BLaER1 (cell line): Measurements from ENCODE around the gene TRPT1.

ENCODE experiments used
- H3K27ac ChIP-seq: shearing (Covaris generic); formaldehyde crosslinking; 2 replicates; pipeline ENCODE4 v1.8.1; 2022
- H3K27me3 ChIP-seq: shearing (Covaris generic); formaldehyde crosslinking; 2 replicates; pipeline ENCODE4 v1.8.1; 2022
- H3K36me3 ChIP-seq: shearing (Covaris generic); formaldehyde crosslinking; 2 replicates; pipeline ENCODE4 v1.8.1; 2022
- H3K4me1 ChIP-seq: shearing (Covaris generic); formaldehyde crosslinking; 2 replicates; pipeline ENCODE4 v1.8.1; 2022
- H3K4me2 ChIP-seq: shearing (Covaris generic); formaldehyde crosslinking; 2 replicates; pipeline ENCODE4 v1.8.1; 2022
- H3K4me3 ChIP-seq: shearing (Covaris generic); formaldehyde crosslinking; 2 replicates; pipeline ENCODE4 v1.8.1; 2022
- H3K9ac ChIP-seq: shearing (Covaris generic); formaldehyde crosslinking; 2 replicates; pipeline ENCODE4 v1.8.1; 2022
- H3K9me3 ChIP-seq: shearing (Covaris generic); formaldehyde crosslinking; 2 replicates; pipeline ENCODE4 v1.8.1; 2022
- H4K20me1 ChIP-seq: shearing (Covaris generic); formaldehyde crosslinking; 2 replicates; pipeline ENCODE4 v1.8.1; 2022
- Cebpa-rat ChIP-seq: shearing (Covaris generic); IDR thresholded peaks from 2 replicates; pipeline ENCODE4 v1.8.1; 2022

Gene TRPT1

GRCh38 chr11:64245797-64246620 is 20.0 kb upstream of the TRPT1 start:
- Histone ChIP-seq H3K4me3 (peak overlapping the region; percentile 97), H3K9me3 (no peaks in the 10 kb centered on the region), H4K20me1 (peaks cover 42% of the 10 kb centered on the region), H3K4me1 (peaks cover 69% of the 10 kb centered on the region), H3K4me2 (peak overlapping the region; percentile 97), H3K36me3 (peaks cover 24% of the 10 kb centered on the region), H3K9ac (peak overlapping the region; percentile 97), H3K27me3 (no peaks in the 10 kb centered on the region), H3K27ac (peak overlapping the region; percentile 97)
- TF ChIP-seq Cebpa-rat = no peak

- Histone ChIP-seq H3K9ac (peak overlapping the region; percentile 97), H3K27ac (peak overlapping the region; percentile 97), H3K9me3 (no peaks in the 10 kb centered on the region), H3K27me3 (no peaks in the 10 kb centered on the region), H3K4me1 (peaks cover 66% of the 10 kb centered on the region), H3K36me3 (peaks cover 24% of the 10 kb centered on the region), H3K4me3 (peak overlapping the region; percentile 97), H3K4me2 (peak overlapping the region; percentile 97), H4K20me1 (peaks cover 42% of the 10 kb centered on the region)
- TF ChIP-seq Cebpa-rat = no peak
These were observed 19.4 kb upstream of the TRPT1 start for GRCh38 chr11:64245401-64245796.

- Histone ChIP-seq H3K4me3 (peak overlapping the region; percentile 97), H3K4me1 (peaks cover 66% of the 10 kb centered on the region), H3K9me3 (no peaks in the 10 kb centered on the region), H3K27me3 (no peaks in the 10 kb centered on the region), H3K36me3 (peaks cover 24% of the 10 kb centered on the region), H4K20me1 (peaks cover 42% of the 10 kb centered on the region), H3K4me2 (peak overlapping the region; percentile 97), H3K9ac (peak overlapping the region; percentile 97), H3K27ac (peak overlapping the region; percentile 97)
- TF ChIP-seq Cebpa-rat = no peak
These were observed 19.0 kb upstream of the TRPT1 start for GRCh38 chr11:64244966-64245365.

- no peak for TF ChIP-seq Cebpa-rat
- Histone ChIP-seq H3K4me1 (peaks cover 66% of the 10 kb centered on the region), H3K9ac (peak overlapping the region; percentile 97), H3K27me3 (no peaks in the 10 kb centered on the region), H4K20me1 (peaks cover 42% of the 10 kb centered on the region), H3K27ac (peak overlapping the region; percentile 97), H3K4me2 (peak overlapping the region; percentile 97), H3K9me3 (no peaks in the 10 kb centered on the region), H3K4me3 (peak overlapping the region; percentile 97), H3K36me3 (peaks cover 30% of the 10 kb centered on the region)
These were observed 18.1 kb upstream of the TRPT1 start for GRCh38 chr11:64244107-64244506.

- Histone ChIP-seq H3K27ac (peak overlapping the region; percentile 97), H4K20me1 (peaks cover 42% of the 10 kb centered on the region), H3K4me1 (peaks cover 65% of the 10 kb centered on the region), H3K9ac (peak overlapping the region; percentile 97), H3K9me3 (no peaks in the 10 kb centered on the region), H3K27me3 (no peaks in the 10 kb centered on the region), H3K36me3 (peaks cover 38% of the 10 kb centered on the region), H3K4me2 (peak overlapping the region; percentile 97), H3K4me3 (peak overlapping the region; percentile 97; the same call in 1 of the 2 replicates)
- TF ChIP-seq Cebpa-rat = no peak
These were observed 17.4 kb upstream of the TRPT1 start for GRCh38 chr11:64243236-64243854.

- Histone ChIP-seq H3K27ac (peak overlapping the region; percentile 94), H3K4me2 (peak overlapping the region; percentile 97), H3K4me3 (peak overlapping the region; percentile 97), H3K4me1 (peaks cover 70% of the 10 kb centered on the region), H4K20me1 (peaks cover 42% of the 10 kb centered on the region), H3K9me3 (no peaks in the 10 kb centered on the region), H3K9ac (peak overlapping the region; percentile 97), H3K36me3 (peaks cover 54% of the 10 kb centered on the region), H3K27me3 (no peaks in the 10 kb centered on the region)
- no peak for TF ChIP-seq Cebpa-rat
These were observed 15.7 kb upstream of the TRPT1 start for GRCh38 chr11:64241491-64242374.

- TF ChIP-seq Cebpa-rat = no peak
These were observed 15.2 kb upstream of the TRPT1 start for GRCh38 chr11:64241241-64241490.

GRCh38 chr11:64240435-64241240 is 14.7 kb upstream of the TRPT1 start, which contains the start of gene FKBP2:
Gene FKBP2, plus strand, starts transcription at chr11:64241095. Its CDS starts 1,293 bp downstream, at chr11:64242388.
- H3K4me1 ChIP-seq = peaks cover 79% of the 10 kb centered on the region

More at GRCh38 chr11:64241241-64241490, 15.2 kb upstream of the TRPT1 start:
- no peaks in the 10 kb centered on the region for H3K27me3 ChIP-seq
- H3K27ac ChIP-seq = peak overlapping the region; percentile 93
- peaks cover 42% of the 10 kb centered on the region for H4K20me1 ChIP-seq
- H3K4me2 ChIP-seq = peak overlapping the region; percentile 98
- H3K36me3 ChIP-seq = peaks cover 55% of the 10 kb centered on the region
- peak overlapping the region; percentile 97 for H3K4me3 ChIP-seq
- H3K9me3 ChIP-seq = no peaks in the 10 kb centered on the region
- H3K9ac ChIP-seq = peak overlapping the region; percentile 97
- peaks cover 73% of the 10 kb centered on the region for H3K4me1 ChIP-seq

More at GRCh38 chr11:64240435-64241240, 14.7 kb upstream of the TRPT1 start, which contains the start of gene FKBP2:
- Histone ChIP-seq H3K4me2 (peak within 1 kb of the TSS; percentile 98), H3K4me3 (peak within 1 kb of the TSS; percentile 97), H3K36me3 (peaks cover 55% of the 10 kb centered on the region), H4K20me1 (peaks cover 46% of the 10 kb centered on the region), H3K27me3 (no peaks in the 10 kb centered on the region), H3K9me3 (no peaks in the 10 kb centered on the region), H3K27ac (peak within 1 kb of the TSS; percentile 94), H3K9ac (peak within 1 kb of the TSS; percentile 97)
- no peak for TF ChIP-seq Cebpa-rat
